Osteoblast (primary cell): ENCODE measurements around the gene STRIT1. TPM values are rescaled to one million over a fixed set of nuclear protein-coding genes. Genes with fewer than 3 reads are reported as not detected.
"Not testable (repeated sequence)": the region's sequence is repeated elsewhere in the genome, so short reads cannot be mapped to it uniquely, and the experiment has no call there.

Source experiments
- DNase-seq: peaks from one replicate; pipeline ENCODE4 v3.0.0; 2011; ENCODE audit warnings: low spot score, mixed read lengths; ENCODE audit not compliant: insufficient read length; ENCODE audit errors: missing footprints
- H2AFZ ChIP-seq: 2 replicates; pipeline ENCODE4 v1.6.0; 2011; ENCODE audit warnings: mild to moderate bottlenecking, low read length
- H3K27ac ChIP-seq: 2 replicates; pipeline ENCODE4 v1.5.1; 2011; ENCODE audit warnings: mild to moderate bottlenecking, low read depth, low read length, moderate library complexity
- H3K27me3 ChIP-seq: 2 replicates; pipeline ENCODE4 v1.6.0; 2012; ENCODE audit warnings: mild to moderate bottlenecking, control low read depth, inconsistent platforms, low read length, moderate library complexity; ENCODE audit not compliant: insufficient read depth
- H3K36me3 ChIP-seq: 2 replicates; pipeline ENCODE4 v1.5.1; 2011; ENCODE audit warnings: mild to moderate bottlenecking, low read length, control low read depth, moderate library complexity; ENCODE audit not compliant: insufficient read depth
- H3K4me1 ChIP-seq: 2 replicates; pipeline ENCODE4 v1.5.1; 2011; ENCODE audit warnings: mild to moderate bottlenecking, low read length, control low read depth, moderate library complexity; ENCODE audit not compliant: insufficient read depth
- H3K4me2 ChIP-seq: 2 replicates; pipeline ENCODE4 v1.6.0; 2011; ENCODE audit warnings: mild to moderate bottlenecking, low read length; ENCODE audit not compliant: insufficient read depth
- H3K4me3 ChIP-seq: fragments of 200-600 bp; sonication (generic); 3 replicates; pipeline ENCODE4 v1.5.1; 2012; ENCODE audit warnings: mild to moderate bottlenecking, low read length, inconsistent platforms; ENCODE audit not compliant: insufficient read depth
- H3K79me2 ChIP-seq: 2 replicates; pipeline ENCODE4 v1.6.0; 2012; ENCODE audit warnings: mild to moderate bottlenecking, low read length, control low read depth, inconsistent platforms; ENCODE audit not compliant: insufficient read depth
- H3K9me3 ChIP-seq: 2 replicates; pipeline ENCODE4 v1.5.1; 2011; ENCODE audit warnings: low read depth, low read length, control low read depth
- H4K20me1 ChIP-seq: 2 replicates; pipeline ENCODE4 v1.6.0; 2012; ENCODE audit warnings: mild to moderate bottlenecking, low read length, control low read depth; ENCODE audit not compliant: insufficient read depth
- CTCF ChIP-seq: IDR thresholded peaks from 2 replicates; pipeline ENCODE4 v1.5.1; 2011; ENCODE audit warnings: mild to moderate bottlenecking, low read depth, low read length, moderate library complexity; ENCODE audit errors: extremely low read depth
- total RNA-seq: library from RNA; depleted of rRNA; stranded (reverse); fragments of >200 nt; gene quantifications from 2 replicates; pipeline ENCODE4 v1.2.3, GENCODE V29; 2012

STRIT1 gene
- total RNA-seq, 1 donor: not detected

GRCh38 chr3:155275159-155275754 lies 18.2 kb downstream of the STRIT1 start:
- H4K20me1 ChIP-seq, H3K79me2 ChIP-seq, DNase-seq, H3K4me1 ChIP-seq, H3K27me3 ChIP-seq, H3K4me3 ChIP-seq, H2AFZ ChIP-seq, H3K27ac ChIP-seq, H3K9me3 ChIP-seq, H3K36me3 ChIP-seq, H3K4me2 ChIP-seq: not testable (repeated sequence)

GRCh38 chr3:155274435-155274834 lies 19.0 kb downstream of the STRIT1 start:
- H2AFZ ChIP-seq, H3K4me2 ChIP-seq, H3K9me3 ChIP-seq, H3K27ac ChIP-seq, H3K4me3 ChIP-seq, H3K27me3 ChIP-seq, H3K36me3 ChIP-seq, H4K20me1 ChIP-seq, H3K79me2 ChIP-seq, DNase-seq, H3K4me1 ChIP-seq: not testable (repeated sequence)

- Histone ChIP-seq H3K4me1 (no peaks in the 10 kb centered on the region), H2AFZ (no peak overlapping the region), H3K4me3 (no peak overlapping the region), H3K9me3 (no peaks in the 10 kb centered on the region), H3K27me3 (no peaks in the 10 kb centered on the region), H4K20me1 (no peaks in the 10 kb centered on the region), H3K27ac (no peak overlapping the region), H3K79me2 (no peaks in the 10 kb centered on the region), H3K4me2 (no peak overlapping the region), H3K36me3 (no peaks in the 10 kb centered on the region)
- no peak for TF ChIP-seq CTCF
- no peak for DNase-seq
Observed at GRCh38 chr3:155271343-155271613, 22.2 kb downstream of the STRIT1 start.

- Histone ChIP-seq H3K27ac (no peak overlapping the region), H3K4me1 (no peaks in the 10 kb centered on the region), H2AFZ (peak overlapping the region; percentile 77), H3K4me3 (no peak overlapping the region), H3K79me2 (no peaks in the 10 kb centered on the region), H3K27me3 (no peaks in the 10 kb centered on the region), H4K20me1 (no peaks in the 10 kb centered on the region), H3K9me3 (no peaks in the 10 kb centered on the region), H3K36me3 (no peaks in the 10 kb centered on the region), H3K4me2 (no peak overlapping the region)
- DNase-seq: no peak
- TF ChIP-seq CTCF: no peak
Observed at GRCh38 chr3:155270485-155271342, 22.8 kb downstream of the STRIT1 start.

- H2AFZ ChIP-seq: no peak overlapping the region
Observed at GRCh38 chr3:155270063-155270462, 23.4 kb downstream of the STRIT1 start.

GRCh38 chr3:155262855-155263254 lies 30.6 kb downstream of the STRIT1 start:
- H3K27ac ChIP-seq, H3K36me3 ChIP-seq, H3K4me3 ChIP-seq, H3K4me2 ChIP-seq, DNase-seq, H4K20me1 ChIP-seq, H3K27me3 ChIP-seq, H3K79me2 ChIP-seq, H2AFZ ChIP-seq, H3K9me3 ChIP-seq, H3K4me1 ChIP-seq: not testable (repeated sequence)

More at GRCh38 chr3:155270063-155270462, 23.4 kb downstream of the STRIT1 start:
- Histone ChIP-seq H4K20me1 (no peaks in the 10 kb centered on the region), H3K27me3 (no peaks in the 10 kb centered on the region), H3K27ac (no peak overlapping the region), H3K4me1 (no peaks in the 10 kb centered on the region), H3K4me3 (no peak overlapping the region), H3K9me3 (no peaks in the 10 kb centered on the region), H3K79me2 (no peaks in the 10 kb centered on the region), H3K4me2 (no peak overlapping the region), H3K36me3 (no peaks in the 10 kb centered on the region)
- no peak for DNase-seq
- TF ChIP-seq CTCF: no peak
